DMS153 treated with DMSO at 0.1 percent for 48 hours (cell line): ENCODE results near the gene KIZ.
"Not testable (repeated sequence)": the region's sequence is repeated elsewhere in the genome, so short reads cannot be mapped to it uniquely, and the experiment has no call there.

Experiments used
- DNase-seq: peaks from one replicate; lab custom pipeline; 2025; ENCODE audit not compliant: unreplicated experiment; lab: John Stamatoyannopoulos, UW

Gene KIZ

DNA sequence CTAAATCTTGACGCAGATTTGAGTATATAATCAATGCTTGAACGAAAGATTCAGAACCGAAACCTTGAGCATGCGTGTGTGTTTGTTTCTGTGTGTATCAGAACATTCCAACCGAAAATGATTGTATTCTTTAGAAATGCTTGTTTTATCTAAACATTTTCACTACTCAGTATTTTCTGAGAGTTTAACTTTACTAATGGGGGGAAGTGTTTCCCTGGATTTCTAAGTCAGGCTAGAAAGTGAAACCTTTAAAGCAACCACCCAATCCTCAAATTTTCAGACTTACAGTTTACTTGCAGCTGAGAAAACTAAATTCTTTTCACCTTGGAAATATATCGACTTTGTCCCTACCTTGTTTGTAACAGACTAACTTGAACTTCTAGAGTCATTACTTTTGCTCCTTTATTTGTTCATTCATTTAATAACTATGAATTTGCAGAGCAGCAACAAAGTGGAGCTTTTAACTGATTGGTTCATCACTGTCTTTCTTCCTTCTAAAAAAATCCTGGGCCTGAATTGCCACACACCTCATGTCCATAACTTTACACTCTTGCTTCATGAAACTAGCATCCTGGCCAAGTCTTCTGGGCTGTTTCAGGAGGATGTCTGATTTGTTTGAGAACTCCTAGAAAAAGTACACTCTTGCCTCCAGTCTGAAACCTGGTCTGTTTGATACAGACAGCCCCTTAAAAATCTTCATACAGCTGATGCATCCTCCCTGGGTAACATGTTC, 99.5 kb downstream of the KIZ start:
- DNase-seq, result no peak

DNA sequence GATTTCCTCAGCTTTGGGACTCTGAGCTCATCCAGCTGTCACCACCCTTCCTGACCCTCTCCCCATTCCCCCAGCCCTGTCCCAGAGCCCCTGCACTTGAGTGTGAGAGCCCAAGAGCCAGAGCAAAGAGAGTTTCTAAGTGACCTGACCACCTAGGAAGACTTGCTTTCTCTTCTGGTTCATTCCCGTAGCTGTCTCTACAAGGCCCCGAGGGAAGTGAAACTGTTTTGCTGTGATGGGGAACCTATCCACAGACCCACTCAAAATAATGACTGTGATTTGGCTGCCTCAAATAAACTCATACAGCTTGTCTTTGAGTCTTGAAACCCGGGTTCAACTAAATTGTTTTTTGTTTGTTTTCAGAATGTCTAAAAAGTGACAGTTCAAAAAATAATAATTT, 102.6 kb downstream of the KIZ start:
- DNase-seq, result no peak

DNA sequence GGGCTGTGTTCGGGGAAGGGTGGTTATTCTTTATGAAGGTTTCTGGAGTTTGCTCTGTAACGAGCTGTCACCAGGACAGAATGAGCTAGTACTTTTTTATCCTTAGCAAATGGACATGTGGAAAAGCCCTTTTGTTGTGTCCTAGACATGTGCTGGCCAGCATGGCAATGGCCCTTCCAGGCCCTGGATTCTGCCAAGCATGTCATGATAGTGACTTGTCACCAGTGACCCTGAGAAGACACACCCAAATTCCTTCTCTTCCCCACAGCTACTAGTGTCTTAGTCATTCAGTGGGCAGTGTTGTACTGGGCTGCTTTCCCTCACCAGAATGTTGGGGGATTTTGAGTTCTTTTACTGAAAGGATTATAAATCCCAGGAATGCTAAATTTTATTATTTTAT, 103.3 kb downstream of the KIZ start:
- no peak for DNase-seq

DNA sequence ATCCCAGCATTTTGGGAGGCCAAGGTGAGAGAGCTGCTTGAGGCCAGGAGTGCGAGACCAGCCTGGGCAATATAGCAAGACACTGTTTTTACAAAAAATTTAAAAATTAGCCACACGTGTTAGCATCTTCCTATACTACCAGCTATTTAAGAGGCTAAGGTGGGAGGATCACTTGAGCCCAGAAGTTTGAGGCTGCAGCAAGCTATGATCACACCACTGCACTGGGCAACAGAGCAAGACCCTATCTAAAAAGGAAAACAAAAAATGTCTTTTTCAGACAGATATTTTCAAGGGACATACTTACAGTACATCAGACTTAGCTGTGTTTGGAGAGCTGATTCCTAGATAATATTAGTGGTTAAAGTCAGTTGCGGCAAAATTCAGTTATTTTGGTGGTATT, 104.3 kb downstream of the KIZ start:
- no peak for DNase-seq

DNA sequence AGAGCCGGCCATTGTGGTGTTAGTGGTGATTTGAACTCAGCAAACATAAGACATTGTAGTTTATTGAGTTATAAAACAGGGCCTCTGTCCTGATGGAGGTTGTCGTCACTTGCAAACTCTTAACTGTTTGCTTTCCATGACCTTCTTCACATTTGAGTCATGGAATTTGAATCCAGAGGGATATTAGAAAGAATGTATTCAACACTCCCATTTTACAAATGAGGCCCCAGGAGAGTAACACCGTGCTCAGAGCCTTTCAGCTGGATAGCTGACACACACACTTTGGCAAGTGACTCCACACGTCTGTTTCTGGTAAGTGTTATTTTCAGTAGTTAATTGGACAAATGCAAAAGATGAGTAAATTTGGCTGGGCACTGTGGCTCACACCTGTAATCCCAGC, 104.8 kb downstream of the KIZ start:
- no peak for DNase-seq

DNA sequence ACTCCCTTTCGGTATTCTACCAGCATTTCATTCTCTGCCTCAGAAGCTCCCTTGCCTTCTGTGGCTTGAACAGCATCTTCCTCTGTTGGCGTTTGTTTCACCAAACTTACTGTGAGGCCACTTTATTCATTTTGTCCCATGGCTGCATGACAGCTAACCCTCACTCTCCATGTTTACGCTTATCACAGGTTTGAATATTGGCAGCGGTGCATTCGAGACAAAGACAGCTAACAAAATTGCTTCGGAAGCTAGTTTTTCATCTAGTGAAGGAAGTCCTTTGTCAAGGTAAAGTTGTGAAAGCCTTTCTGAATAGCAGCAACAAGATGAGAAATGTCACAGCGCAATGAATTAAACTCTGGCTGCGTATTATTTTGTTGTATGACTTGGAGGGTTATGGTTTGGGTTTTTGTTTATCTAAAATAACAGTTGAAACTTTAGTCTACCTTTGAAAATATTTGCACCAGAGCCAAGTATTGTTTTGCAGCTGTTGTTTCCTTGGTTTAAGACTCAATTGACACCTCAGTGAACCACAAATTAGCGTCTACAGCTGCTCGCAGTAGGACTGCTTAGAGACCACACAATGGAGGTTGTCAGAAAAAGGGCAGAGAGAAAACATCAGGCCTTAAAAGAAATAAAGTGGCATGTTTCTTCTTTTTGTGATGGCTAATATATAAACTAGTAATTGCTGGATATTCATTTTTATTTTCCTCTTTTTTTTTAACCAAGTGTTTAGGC, 106.8 kb downstream of the KIZ start:
- DNase-seq, result no peak

DNA sequence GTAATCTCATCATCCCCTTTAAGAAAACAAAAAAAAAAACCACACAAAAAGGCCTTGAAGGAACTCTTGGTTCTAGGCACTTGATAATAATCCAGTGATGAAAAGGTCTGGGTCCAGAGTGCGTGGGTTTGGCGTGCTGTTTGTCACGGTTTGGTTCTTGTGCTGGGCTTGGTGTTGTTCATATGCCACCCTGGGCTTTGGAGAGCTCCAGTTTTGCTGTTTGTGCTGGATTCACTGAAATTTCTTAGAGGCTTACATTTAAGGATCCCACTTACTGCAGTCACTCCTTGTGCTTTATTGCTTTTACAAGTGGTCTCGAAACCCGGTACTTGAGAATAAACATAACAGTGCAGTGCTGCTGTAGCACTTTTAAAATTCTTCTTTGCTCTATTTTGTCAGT, 108.4 kb downstream of the KIZ start:
- no peak for DNase-seq

DNA sequence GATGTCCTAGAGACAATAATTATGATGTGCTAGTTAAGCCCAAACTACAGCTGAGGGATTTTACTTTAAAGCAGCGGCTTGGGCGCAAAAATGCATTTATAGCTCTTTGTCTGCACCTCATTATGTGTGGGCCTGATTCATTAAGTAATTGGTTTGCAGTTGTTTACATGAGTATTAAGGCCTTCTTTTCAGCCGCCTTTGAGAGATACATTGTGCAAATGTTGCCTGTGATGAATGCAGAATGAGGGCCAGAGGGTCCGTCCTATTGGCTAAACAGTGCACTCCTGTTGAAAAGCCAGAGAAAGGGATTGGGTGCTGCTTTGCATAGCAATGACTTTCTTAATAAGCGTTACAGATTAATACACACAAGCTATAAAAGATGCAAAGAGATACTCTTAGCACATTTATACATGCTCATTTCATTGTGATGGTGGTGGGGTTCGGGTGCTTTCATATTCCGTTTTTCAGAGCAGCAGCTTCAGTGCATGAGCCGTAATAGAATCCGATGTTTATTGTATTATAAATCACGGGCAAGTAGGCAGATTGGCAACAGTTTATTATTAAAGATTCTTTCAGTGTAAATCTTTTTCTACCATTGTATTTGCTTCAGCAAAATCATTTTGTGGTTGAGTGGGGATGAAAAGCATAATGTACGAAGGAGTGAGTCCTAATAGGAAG, 109.1 kb downstream of the KIZ start:
- DNase-seq, result no peak

DNA sequence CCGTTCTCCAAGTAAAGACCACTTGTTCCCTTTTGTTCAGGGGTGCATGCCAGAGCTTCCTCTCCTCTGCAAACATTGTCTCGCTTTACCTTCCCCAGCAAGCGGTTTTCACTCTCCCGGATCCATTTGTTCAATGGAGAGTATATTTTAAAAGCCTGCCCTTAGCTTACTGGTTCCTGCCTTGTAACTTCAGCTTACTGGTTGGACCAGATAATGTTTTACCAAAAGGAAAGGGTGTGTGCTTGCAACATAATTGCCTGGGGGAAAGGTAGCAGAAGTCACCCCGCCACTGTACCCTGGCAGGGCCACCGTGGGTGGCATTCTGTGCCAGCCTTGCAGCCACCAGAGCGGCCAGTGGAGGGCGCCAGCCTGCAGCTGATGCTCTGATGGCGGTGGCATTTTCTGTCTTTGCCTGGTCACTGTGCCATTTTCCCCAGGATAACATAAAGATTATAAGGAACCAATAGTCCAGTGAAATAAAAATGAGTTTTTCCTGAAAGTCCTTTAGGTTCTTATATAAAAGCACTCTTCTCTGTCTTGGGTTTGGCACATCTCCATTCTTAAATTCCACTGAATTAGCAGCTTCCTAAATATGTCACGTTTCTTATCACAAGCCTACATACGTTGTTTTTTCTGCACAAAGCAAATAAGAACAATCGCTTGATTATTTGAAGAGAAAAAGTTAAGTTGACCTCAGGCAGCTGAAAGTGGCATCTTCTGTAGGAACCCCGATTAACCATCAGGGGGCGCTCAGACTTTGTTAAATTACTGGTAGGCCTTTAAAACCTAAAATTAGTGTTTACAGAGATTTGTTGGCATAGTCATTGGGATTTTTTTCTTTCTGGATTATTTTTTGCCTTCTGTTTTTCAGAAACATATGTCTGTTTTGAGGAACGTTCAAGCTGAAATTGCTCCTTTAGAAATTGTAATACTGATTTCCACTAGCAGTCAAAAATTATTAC, 109.9 kb downstream of the KIZ start:
- peak; percentile 80 for DNase-seq

DNA sequence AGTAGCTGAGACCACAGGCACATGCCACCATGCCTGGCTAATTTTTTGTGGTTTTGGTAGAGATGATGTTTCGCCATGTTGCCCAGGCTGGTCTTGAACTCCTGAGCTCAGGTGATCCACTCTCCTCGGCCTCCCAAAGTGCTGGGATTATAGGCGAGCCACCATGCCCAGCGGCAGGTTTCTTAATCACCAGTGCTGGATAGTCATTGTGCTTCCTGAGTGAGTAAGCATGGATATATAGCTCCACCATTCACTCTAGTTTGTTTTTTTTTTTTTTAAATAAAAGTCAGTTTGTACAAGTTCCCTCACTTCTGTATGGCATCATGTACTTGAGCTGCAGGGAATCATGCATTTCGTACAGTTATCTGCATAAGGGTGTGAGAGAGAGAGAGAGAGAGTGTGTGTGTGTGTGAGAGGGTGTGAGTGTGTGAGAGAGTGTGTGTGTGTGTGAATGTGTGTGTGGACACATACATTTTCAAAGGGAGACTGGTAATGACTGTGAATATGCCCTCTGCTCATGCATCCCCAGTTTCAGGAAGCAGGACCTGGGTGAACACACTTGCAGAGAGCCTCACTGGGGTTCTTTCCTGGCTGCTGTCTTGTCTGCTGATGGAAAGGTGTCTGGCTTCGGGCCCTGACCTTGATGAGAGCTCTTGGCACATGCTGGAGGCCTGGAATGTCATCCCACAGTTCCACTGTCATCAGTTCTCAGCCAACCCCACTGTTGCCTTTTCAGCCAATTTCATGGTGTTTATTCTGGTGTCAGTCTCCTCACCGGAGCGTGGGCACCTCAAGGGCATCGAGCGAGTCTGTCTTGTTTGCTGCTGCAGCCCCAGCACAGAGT, 112.3 kb downstream of the KIZ start:
- DNase-seq, result no peak

DNA sequence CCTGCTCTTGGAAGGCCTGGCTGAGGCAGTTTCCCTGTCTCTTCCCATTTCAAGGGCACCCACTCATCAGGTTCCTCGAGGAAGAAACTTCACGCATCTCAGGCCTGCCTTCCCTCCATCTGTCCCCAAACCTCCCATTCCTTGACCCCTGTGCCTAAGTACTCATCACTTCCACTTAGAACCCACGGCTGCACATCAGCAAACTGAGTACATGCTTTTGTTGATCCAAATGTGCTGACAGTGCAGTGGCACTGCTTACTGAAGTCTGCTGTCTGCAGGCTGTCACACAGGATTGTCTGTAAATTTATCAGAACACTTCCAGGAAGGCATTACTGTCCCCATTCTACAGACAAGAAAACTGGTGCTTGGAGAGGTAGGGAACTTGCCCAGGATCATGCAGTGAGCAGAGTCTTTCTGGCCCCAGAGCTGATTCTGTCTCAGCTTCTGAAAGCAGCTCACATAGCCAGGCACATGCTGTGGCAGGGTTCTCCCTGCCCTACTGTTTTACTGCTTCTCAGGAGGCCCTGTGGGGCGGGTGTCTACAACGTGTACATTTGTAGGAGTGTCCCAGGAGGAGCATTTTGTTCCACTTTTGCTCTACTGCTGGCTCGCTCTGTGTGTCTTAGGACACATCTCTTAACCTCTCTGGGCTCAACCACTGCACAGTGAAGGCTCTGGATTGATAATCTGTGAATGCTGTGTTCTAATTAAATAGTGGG, 113.1 kb downstream of the KIZ start:
- DNase-seq, result no peak

DNA sequence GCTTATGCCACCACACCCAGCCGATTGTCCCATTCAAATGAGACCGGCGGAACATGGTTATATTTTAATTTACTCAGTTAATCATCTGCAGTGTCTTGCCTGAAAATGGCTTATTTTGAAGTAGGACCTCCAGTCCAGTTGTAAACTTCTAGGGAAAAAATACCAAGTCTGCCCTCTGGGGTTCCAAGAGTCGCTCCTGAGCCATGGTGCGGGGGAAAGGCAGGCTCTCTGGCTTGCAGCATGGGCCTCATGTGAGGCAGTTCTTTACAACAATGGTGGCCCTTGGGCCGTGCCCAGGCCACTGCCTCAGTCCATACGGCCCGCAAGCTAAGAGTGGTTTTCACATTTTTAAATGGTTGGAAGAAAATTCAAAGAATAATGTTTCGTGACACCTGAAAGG, 114.5 kb downstream of the KIZ start:
- no peak for DNase-seq

DNA sequence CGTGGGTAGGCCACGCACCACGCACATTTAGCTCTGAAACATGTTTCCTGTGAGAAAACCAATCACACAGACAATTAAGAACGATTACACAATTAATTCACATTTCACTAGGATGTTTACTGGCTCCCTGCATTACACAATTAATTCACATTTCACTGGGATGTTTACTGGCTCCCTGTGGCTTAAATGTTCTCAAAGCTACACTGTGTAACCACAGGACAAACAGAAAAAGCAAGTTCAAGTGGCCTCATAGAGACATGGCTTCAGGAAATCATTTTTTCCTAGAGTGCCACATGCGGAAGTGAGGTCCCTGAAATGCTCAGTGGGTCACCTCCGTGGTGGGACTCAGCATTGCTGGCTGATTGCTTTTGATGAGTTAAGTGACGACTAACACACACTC, 115.5 kb downstream of the KIZ start:
- DNase-seq, result peak; percentile 26

DNA sequence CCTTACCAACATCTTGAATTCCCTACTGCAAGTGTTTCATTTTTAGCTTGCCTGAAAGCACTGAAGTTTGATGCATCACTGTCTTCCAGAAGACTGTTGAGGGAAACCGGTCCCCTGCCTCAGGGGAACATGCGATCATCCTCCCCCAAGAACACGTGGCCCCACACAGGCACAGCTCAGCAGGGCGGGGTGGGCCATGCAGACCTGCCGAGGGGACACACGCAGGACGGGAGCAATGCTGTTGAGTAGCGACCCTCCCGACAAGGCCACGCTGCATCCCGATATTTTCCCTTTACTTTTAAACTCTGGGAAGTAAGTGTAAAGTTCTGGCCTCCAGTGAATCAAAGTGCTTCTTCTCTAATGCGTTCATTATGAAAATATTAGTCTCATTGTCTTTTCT, 117.9 kb downstream of the KIZ start:
- no peak for DNase-seq

DNA sequence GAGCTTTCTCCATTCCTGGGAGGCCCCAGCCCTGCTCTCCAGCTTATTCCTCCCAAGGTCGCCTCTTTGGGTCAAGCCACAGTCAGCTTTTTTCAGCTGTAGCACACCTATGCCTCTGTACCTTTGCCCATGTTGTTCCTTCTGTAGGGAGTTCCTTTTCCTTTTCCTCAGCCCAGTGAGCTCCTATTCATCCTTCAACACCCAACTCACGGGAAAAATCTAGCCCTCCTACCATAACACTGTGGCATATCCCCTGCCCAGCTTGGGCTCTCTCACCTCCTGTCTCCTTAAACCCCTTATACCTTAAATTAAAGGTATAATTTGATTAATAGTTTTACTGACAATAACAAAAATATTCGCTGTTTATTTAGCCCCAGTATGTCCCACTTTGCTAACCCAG, 118.9 kb downstream of the KIZ start:
- no peak for DNase-seq

DNA sequence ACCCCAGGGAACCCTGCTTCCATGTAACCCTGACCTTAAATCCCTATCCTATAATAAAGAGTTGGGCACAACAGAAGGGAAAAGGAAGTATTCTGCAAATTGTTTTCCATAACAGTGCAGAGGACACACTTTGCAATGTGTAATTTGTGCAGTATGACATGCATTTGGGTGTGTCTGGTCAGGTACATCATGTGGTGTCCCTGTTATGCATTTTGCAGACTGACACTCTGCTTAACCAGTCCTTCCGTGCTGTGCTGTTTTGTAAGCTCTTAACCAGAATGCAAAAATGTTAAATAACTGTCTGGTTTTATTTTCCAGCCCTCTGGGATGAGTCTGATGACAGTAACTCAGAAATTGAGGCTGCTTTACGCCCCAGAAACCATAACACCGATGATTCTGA, 120.3 kb downstream of the KIZ start:
- DNase-seq, result no peak

DNA sequence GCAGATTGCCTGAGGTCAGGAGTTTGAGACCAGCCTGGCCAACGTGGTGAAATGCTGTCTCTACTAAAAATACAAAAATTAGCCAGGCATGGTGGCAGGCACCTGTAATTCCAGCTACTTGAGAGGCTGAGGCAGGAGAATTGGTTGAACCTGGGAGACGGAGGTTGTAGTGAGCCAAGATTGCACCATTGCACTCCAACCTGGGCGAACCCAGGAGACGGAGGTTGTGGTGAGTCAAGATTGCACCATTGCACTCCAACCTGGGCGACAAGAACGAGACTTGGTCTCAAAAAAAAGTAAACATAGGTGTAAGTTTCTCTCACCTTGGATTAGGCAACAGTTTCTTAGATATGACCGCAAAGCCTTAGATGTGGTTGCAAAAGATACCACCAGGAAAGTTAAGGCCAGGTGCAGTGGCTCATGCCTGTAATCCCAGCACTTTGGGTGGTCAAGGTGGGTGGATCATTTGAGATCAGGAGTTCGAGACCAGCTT, 121.8 kb downstream of the KIZ start:
- DNase-seq, result not testable (repeated sequence)

DNA sequence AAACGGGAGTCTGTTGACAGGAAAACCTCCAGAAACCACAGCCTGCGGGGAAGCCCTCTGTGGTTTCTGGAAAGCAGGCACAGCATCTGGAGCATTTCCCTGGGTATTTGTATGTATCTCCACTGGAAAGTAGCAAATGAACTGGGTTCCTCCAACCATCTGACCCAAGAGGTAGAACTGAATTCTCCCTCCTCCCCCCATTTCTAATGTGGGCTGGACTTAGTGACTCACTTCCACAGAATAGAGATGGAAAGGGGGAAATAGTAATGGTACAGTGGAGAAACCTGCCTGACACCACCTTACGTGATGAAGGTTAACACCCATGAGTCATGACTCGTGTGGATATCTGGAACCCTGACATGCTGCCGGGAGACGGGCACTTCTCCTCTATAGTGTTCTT, 125.4 kb downstream of the KIZ start:
- no peak for DNase-seq

DNA sequence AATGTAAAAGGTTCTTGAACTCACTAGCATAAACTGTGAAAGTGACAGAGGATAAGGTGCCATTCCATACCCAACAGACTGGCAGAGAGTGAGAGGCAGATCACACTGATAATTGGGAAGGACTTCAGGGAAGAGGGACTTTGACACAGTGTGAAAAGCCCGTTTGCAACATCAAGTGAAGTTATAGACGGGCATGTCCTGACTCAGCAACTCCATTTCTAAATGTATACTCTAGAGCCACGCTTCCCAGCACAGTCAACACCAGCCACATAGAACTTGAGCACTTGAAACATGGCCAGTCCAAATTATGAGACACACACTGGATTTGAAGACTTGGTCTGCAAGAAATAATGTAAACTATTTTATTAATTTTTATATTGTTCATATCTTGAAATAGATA, 131.3 kb downstream of the KIZ start:
- DNase-seq, result no peak
